ENCODE measurements around the gene ROBO4.

The ROBO4 gene

DNA sequence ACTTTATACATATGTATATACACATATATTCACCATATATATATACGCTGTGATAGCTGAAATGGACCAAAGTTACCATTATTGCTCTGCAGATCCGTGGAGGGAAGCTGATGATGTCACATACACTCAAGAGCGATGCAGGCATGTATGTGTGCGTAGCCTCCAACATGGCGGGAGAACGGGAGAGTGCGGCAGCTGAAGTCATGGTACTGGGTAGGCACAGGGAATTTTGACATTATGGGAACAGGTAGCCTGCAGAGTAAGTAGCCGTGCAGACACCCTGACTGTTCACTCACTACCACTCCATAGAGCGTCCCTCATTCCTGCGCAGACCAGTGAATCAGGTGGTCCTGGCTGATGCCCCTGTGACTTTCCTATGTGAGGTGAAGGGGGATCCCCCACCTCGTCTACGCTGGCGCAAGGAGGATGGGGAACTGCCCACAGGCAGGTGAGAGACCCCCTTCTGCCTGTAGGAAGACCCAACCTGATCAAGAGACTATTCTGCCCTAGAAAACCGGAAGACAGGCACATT, 27.7 kb downstream of the ROBO4 start:
- DNase-seq: no peak

GRCh38 chr11:124869331-124869730, 28.3 kb downstream of the ROBO4 start:
- no peak for DNase-seq

- no peak for DNase-seq
These were observed 29.1 kb downstream of the ROBO4 start for GRCh38 chr11:124868331-124869274.

DNA sequence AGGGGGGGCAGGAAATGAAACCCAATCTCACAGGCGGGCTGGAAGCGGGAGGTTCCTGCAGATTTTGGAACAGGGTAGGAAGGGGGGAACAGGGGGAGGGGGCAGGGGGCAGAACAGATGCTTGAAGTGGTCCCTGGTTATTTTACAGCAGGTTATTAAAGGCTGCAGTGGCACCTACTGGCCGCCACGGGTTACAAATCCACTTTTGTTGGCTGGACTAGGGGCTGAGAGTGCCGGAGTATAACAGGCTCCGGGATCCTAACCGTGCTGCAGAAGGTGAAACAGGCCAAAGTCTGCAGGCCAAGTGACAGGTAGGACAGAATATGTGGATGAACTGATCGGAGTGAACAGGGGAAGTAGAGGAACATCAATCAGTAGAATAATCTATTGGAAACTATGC, 30.0 kb downstream of the ROBO4 start:
- DNase-seq: no peak

DNA sequence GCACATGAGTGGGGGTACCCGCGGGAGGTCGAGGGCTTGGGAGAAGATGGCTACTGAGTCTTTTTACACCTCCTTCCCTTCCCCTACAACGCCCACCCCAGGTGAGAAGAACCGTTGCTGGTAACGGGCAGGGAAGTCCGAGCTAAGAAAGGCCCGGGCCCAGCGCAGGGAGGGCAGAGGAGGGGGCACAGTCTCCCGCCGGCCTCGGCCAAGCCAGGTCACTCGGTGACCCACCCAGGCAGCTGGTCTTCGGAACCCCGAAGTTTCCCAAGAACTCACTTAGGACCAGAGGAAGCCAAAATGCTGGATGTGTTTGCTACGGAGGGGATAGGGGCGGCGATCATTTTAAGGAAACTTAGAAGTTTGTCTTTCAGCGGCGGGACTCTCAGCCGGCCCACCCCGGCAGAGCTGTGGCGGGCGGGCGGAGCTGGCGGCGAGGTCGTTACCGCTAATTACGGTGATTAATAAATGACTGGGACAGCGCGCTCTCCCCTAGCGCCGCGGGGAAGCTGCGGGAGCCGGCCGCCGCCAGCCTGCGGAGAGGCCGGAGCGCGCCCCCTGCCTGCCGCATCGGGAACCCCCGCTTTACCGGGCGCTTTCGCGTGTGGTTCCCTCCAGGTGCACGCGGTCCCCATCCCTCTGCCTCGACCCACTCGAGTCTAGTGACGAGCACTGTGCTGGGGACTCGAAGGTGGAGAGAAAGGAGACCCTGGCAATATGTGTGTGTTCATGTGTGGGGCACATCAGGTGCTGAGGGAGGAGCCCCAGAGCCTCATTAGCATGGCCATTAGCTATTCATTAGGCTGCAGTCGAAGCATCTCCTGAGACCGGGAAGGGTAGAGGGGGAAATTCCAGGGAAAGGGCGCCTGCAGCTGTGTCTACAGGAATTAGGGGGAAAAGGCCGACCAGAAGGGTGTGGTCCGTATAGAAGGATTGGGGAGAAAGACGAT, 31.5 kb downstream of the ROBO4 start:
- peak; percentile 56 for DNase-seq

- no peak for DNase-seq
These were observed 32.3 kb downstream of the ROBO4 start, which contains the start of gene ROBO3 for GRCh38 chr11:124865181-124865901. Gene ROBO3 (plus strand): TSS chr11:124865432. CDS start chr11:124865578, 146 bp downstream.

DNA sequence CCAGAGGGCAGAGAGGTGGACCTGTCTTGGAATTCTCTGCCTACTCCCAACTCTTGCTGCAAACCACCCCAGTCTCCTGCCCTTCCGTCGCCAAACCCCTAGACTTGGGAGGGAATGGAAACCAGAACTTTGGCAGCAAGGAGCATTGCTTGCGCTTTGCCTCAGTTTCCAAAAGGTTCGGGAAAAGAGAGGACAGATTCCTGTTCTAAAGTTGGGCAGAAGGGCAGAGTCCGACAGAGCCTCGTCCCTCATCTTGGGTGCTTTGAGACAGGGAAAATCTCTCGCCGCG, 32.8 kb downstream of the ROBO4 start:
- DNase-seq: no peak

- no peak for DNase-seq
These were observed 33.3 kb downstream of the ROBO4 start for GRCh38 chr11:124864176-124864891.

DNA sequence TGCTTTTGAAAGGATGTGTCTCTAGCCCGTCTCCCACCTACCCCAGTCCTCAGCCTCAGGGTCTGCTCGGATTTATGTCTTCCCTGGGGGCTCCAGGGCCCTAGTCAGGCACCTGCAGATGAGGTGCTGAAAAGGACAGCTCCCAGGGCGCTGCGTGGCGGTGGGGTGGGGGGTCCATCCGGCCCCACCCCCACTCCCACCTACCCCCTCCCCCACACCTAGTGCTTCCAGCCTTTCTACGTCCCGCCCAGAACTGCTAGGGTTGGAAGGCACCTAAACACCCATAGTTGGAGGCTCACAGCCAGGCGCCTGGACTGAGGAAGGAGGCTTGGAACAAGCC, 33.9 kb downstream of the ROBO4 start:
- DNase-seq: no peak

DNA sequence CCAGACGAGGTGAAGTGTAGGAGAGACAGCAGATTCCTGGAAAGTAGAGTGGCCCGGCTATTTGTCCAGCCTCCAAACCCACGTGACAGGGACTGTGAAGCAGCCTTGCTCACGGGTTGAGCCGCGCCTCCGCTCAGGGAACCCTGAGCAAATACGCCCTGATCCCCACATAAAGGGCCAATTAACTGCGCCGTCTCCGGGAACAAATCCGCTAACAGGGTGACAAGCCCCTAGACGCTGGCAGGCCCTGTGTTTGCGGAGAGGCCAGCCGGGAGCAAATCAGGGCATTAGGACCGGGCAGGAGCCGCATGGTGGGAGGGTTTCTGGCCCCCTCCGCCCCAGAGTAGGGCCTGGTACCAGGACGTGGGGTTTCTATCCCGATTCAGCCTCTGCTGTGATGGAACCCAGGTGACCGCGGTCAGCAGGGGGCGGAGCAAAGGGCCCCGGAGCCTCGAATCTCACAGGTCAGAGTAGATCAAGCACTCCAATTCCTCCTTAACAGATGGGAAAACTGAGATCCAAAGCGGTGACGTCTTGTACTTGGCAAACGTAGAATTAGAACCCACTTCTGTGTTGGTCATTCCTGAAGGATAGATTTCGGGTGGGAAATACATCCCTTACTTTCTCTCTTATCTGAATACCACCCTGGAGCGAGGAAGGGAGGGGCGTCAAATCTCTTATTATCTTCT, 34.4 kb downstream of the ROBO4 start:
- DNase-seq: no peak

- DNase-seq: no peak
These were observed 36.0 kb downstream of the ROBO4 start for GRCh38 chr11:124861670-124862069.

DNA sequence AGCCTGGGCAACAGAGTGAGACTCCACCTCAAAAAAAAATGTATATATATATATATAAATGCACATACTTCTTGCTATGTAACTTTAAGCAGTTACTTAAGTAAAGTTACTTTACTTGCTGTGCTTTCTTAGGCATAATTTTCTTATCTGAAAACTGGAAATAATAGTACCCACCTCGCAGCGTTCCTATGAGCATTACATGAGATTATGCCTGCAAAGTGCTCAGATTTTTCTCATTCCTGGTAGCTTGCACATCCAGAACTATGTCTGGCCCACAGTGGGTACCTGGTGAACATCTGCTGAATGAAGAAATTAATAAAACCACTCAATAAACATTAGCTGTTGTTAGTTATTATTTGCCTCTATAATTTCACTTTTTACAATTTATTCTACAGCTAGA, 38.5 kb downstream of the ROBO4 start:
- no peak for DNase-seq

DNA sequence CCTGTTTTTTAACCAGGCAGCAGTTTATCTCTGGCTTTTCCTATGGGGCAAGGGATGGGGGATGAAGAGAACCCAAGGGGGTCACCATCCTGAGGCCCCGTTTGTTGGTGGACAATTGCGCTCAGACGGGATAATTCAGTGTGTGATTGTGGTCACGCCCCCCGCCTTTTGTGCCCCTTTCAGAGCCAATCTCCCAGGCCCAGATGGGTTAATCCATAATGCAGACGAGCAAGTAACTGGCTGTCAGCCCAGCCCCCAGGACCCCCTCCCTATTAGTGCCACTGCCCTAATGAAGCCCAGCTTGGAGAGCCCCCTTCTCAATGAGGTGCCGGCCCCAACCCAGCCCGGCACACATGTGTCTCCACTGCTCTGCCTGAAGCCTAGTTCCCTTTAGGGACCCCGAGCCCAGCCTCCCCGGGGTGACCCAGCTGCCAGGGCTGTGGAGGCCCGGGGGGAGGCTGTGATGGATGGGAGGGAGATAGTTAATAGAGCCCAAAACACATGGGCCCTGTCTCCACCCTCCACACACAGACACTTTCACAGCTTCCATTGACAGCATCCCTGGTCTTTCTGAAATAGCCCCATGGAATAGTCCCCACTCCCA, 51.5 kb downstream of the ROBO4 start:
- DNase-seq: no peak

DNA sequence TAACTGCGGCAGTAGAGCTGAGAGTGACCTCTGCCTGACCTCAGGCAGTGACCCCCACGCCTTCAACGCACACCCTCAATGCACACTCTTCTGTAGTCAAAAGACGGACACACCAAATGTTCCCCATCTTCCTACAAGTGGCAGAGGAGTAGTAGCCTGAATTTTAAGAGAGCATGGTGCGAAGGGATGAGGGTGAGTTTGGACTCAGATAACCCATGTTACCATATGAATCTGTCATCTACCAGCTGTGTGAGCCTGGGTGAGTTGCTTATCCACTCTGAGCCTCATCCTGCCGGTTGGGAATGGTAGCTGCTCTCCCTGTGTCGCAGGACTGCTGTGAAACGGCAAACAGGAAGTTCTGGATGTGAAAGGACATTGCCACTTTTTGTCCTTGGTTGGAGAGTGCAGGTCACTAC, 53.0 kb downstream of the ROBO4 start:
- no peak for DNase-seq

DNA sequence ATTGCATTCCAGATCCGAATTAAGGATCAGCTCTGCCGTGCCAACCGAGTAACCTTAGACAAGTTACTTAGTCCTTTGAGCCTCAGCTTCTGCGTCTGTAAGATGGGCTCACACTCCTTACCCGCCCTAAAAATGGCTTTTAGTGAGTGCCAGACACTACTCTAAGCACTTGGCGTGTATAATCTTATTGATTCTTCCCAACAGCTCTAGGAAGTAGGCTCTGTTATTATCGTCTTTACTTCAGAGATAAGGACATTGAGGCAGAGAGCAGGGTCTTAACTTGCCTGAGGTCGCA, 54.1 kb downstream of the ROBO4 start:
- no peak for DNase-seq

GRCh38 chr11:124842305-124842704, 55.4 kb downstream of the ROBO4 start:
- DNase-seq: no peak

- DNase-seq: no peak
These were observed 55.8 kb downstream of the ROBO4 start for GRCh38 chr11:124841840-124842239.

DNA sequence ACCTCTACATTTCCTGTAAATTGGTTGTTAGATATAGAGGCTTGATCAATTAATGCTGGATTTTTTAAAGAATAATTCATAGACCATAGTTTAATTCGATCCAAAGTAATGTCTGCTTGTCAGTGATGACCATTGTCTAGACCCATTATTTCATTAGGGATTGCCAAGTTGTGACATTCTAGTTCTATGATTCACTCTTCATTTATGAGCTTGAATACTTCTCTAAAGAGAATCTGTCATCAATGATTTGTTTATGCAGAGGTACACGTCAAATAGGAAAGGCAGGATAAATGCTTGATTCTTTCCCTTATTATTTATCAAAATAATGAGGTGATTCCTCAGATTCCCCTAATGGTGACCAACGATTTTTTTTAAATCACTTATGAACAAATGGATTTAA, 56.5 kb downstream of the ROBO4 start:
- DNase-seq: no peak

DNA sequence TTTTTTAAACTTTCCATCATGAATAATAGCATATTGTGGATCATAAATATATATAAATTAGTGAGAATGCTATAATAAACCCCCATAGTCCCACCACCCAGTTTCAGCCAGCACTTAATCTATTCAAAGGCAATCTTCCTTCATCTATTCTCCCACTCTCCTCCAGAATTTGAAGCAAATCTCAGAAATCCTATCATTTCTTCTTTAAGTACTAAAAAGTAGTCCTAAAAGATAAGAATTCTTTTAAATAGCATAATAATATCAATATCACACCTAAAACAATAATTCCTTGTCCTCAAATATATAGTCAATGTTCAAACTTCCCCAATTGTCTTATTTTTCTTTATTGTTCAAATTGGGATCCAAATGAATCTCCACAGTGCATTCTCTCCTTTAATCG, 57.0 kb downstream of the ROBO4 start:
- no peak for DNase-seq

DNA sequence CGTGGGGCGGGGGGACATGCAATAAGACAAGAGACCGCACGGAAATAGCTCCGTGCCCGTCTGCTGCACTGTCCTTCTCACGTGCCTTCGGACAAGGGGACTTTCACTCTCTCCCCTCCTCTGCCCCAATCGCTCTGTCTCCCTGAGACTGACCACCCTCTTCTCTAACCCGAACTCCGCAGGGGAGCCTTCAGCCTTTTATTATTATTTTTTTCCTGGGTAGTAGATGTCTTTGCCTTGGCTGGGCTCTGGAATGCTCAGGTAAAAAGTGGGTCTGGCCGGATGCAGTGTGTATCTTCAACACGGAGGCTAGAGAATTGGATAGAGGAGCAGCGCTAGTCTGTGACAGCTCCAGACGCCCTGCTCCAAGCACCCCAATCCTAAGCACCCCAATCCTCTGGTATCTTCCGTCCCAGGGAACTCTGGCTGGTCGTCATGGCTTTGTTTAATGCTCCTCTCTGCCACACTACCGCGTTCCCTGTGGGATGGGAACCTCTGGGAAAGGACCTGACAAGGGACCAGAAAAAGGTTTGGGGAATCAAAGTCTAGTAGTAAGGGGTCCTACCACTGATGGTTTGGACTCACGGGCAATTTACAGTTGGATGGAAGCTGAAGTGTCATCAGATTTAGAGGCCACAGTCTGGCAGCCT, 57.6 kb downstream of the ROBO4 start:
- DNase-seq: no peak
